Kidney epithelial cell (primary cell): ENCODE measurements around the gene NPBWR2. TPM values are rescaled to one million over a fixed set of nuclear protein-coding genes. Genes with fewer than 3 reads are reported as not detected.

Experiments
- DNase-seq: peaks from one replicate; pipeline ENCODE4 v3.0.0-alpha.2; 2010; ENCODE audit warnings: low read depth
- H3K27me3 ChIP-seq: 2 replicates; pipeline ENCODE4 v1.6.0; 2011; ENCODE audit warnings: low read length; ENCODE audit not compliant: control insufficient read depth, insufficient read depth
- H3K36me3 ChIP-seq: 2 replicates; pipeline ENCODE4 v1.5.1; 2011; ENCODE audit warnings: low read length; ENCODE audit not compliant: control insufficient read depth, insufficient read depth
- H3K4me3 ChIP-seq: 2 replicates; pipeline ENCODE4 v1.5.1; 2011; ENCODE audit warnings: low read depth, mild to moderate bottlenecking, control low read depth, low read length
- CTCF ChIP-seq: IDR thresholded peaks from 2 replicates; pipeline ENCODE4 v1.5.1; 2011; ENCODE audit warnings: mild to moderate bottlenecking, moderate library complexity, low read length, control low read depth, inconsistent platforms; ENCODE audit not compliant: insufficient read depth, poor library complexity, severe bottlenecking
- total RNA-seq: library from RNA; depleted of rRNA; stranded (reverse); fragments of >200 nt; gene quantifications from 2 replicates; pipeline ENCODE4 v1.2.3, GENCODE V29; 2015

The NPBWR2 gene
- total RNA-seq, 1 donor from 2014 or later = not detected

GRCh38 chr20:64067005-64067632 is 40.2 kb downstream of the NPBWR2 start:
- no peak for TF ChIP-seq CTCF
- no peaks in the 10 kb centered on the region for H3K27me3 ChIP-seq
- no peak for DNase-seq
- no peak overlapping the region for H3K4me3 ChIP-seq
- H3K36me3 ChIP-seq = no peaks in the 10 kb centered on the region

- no peaks in the 10 kb centered on the region for H3K36me3 ChIP-seq
- no peak overlapping the region for H3K4me3 ChIP-seq
- no peaks in the 10 kb centered on the region for H3K27me3 ChIP-seq
- DNase-seq = peak; percentile 74
- no peak for TF ChIP-seq CTCF
Observed at GRCh38 chr20:64065974-64066343, 41.4 kb downstream of the NPBWR2 start.

- no peak for DNase-seq
- no peak for TF ChIP-seq CTCF
- no peaks in the 10 kb centered on the region for H3K36me3 ChIP-seq
- no peaks in the 10 kb centered on the region for H3K27me3 ChIP-seq
- H3K4me3 ChIP-seq = no peak overlapping the region
Observed at GRCh38 chr20:64065062-64065973, 42.0 kb downstream of the NPBWR2 start.

GRCh38 chr20:64064145-64064698 is 43.1 kb downstream of the NPBWR2 start:
- H3K27me3 ChIP-seq = no peaks in the 10 kb centered on the region
- no peak for TF ChIP-seq CTCF
- peak overlapping the region; percentile 89 for H3K4me3 ChIP-seq
- H3K36me3 ChIP-seq = no peaks in the 10 kb centered on the region
- no peak for DNase-seq

- H3K36me3 ChIP-seq = no peaks in the 10 kb centered on the region
- no peak for DNase-seq
- H3K27me3 ChIP-seq = no peaks in the 10 kb centered on the region
- H3K4me3 ChIP-seq = peak overlapping the region; percentile 89
- no peak for TF ChIP-seq CTCF
Observed at GRCh38 chr20:64063389-64064144, 43.8 kb downstream of the NPBWR2 start.
